CD14-positive monocyte (primary cell): Measurements from ENCODE around the gene TOP3A. TPM values are rescaled to one million over a fixed set of nuclear protein-coding genes. Genes with fewer than 3 reads are reported as not detected.

Experiments
- DNase-seq, 3 donors: peaks; one replicate each; pipeline ENCODE4 v3.0.0-alpha.2; 2011 to 2022
- H2AFZ ChIP-seq: 2 replicates; pipeline ENCODE4 v1.6.0; 2012; ENCODE audit warnings: mild to moderate bottlenecking, low read depth, low read length, inconsistent platforms; ENCODE audit not compliant: insufficient read depth, poor library complexity, severe bottlenecking
- H3K27ac ChIP-seq, 2 donors: 1 replicate in 1 of 2; 2 replicates in 1 of 2; pipeline ENCODE4 v1.5.1; 2012 to 2013; ENCODE audit warnings: low read length in 2 of 2, control low read depth in 1 of 2, inconsistent platforms in 1 of 2, low read depth in 1 of 2, mild to moderate bottlenecking in 1 of 2
- H3K27me3 ChIP-seq, 2 donors: one replicate each; pipeline versions ENCODE4 v1.6.0 to v1.6.1; 2011 to 2013; ENCODE audit warnings: low read length in 2 of 2; ENCODE audit not compliant: control insufficient read depth in 2 of 2, insufficient read depth in 2 of 2
- H3K36me3 ChIP-seq, 2 donors: replicated peaks in 1 of 2; 1 replicate in 1 of 2; 2 replicates in 1 of 2; pipeline versions ENCODE4 v1.5.1 to v1.6.1; 2012 to 2013; ENCODE audit warnings: low read length in 2 of 2, control low read depth in 1 of 2, inconsistent platforms in 1 of 2, mild to moderate bottlenecking in 1 of 2; ENCODE audit not compliant: insufficient read depth in 2 of 2, control insufficient read depth in 1 of 2
- H3K4me1 ChIP-seq, 2 donors: 1 replicate in 1 of 2; 2 replicates in 1 of 2; pipeline versions ENCODE4 v1.5.1 to v1.6.1; 2012 to 2013; ENCODE audit warnings: low read length in 2 of 2, control low read depth in 1 of 2, inconsistent platforms in 1 of 2, mild to moderate bottlenecking in 1 of 2, moderate library complexity in 1 of 2; ENCODE audit not compliant: insufficient read depth in 2 of 2, control insufficient read depth in 1 of 2
- H3K4me2 ChIP-seq: replicated peaks from 2 replicates; pipeline ENCODE3; 2012; ENCODE audit warnings: low read length, moderate library complexity, mild to moderate bottlenecking; ENCODE audit not compliant: poor library complexity, severe bottlenecking; ENCODE audit errors: extremely low read depth
- H3K4me3 ChIP-seq, 3 experiments: fragments of 200-600 bp in 1 of 3; sonication (generic) in 1 of 3; replicated peaks in 1 of 3; 1 replicate in 2 of 3; 2 replicates in 1 of 3; pipeline ENCODE4 v1.5.1; 2011 to 2013; ENCODE audit warnings: low read length in 3 of 3, mild to moderate bottlenecking in 3 of 3, control low read depth in 2 of 3, low read depth in 2 of 3, inconsistent platforms in 1 of 3, moderate library complexity in 1 of 3
- H3K79me2 ChIP-seq: 2 replicates; pipeline ENCODE4 v1.6.0; 2012; ENCODE audit warnings: mild to moderate bottlenecking, control low read depth, inconsistent platforms, low read length, moderate library complexity; ENCODE audit not compliant: insufficient read depth
- H3K9ac ChIP-seq: 2 replicates; pipeline ENCODE4 v1.6.0; 2017; ENCODE audit warnings: low read length, mild to moderate bottlenecking; ENCODE audit not compliant: insufficient read depth, poor library complexity, severe bottlenecking
- H3K9me3 ChIP-seq, 2 donors: replicated peaks in 1 of 2; 1 replicate in 1 of 2; 2 replicates in 1 of 2; pipeline versions ENCODE4 v1.5.1 to v1.6.1; 2012 to 2013; ENCODE audit warnings: low read length in 2 of 2, control low read depth in 1 of 2; ENCODE audit not compliant: control insufficient read depth in 1 of 2, insufficient read depth in 1 of 2
- H4K20me1 ChIP-seq: 2 replicates; pipeline ENCODE4 v1.6.0; 2012; ENCODE audit warnings: mild to moderate bottlenecking, low read length, control low read depth, moderate library complexity; ENCODE audit not compliant: insufficient read depth
- H3K27ac Mint-ChIP-seq, 7 donors: one replicate each; pipeline ENCODE4 v1.8.0; 2020; ENCODE audit warnings: mild to moderate bottlenecking in 7 of 7, mixed read lengths in 7 of 7, moderate library complexity in 6 of 7, inconsistent platforms in 2 of 7
- H3K27me3 Mint-ChIP-seq, 3 donors: one replicate each; pipeline ENCODE4 v1.8.0; 2021 to 2022; ENCODE audit warnings: low read depth in 3 of 3, mild to moderate bottlenecking in 3 of 3, mixed read lengths in 3 of 3, moderate library complexity in 3 of 3, inconsistent platforms in 1 of 3
- H3K36me3 Mint-ChIP-seq, 2 donors: one replicate each; pipeline ENCODE4 v1.8.0; 2020; ENCODE audit warnings: mixed read lengths in 2 of 2, inconsistent platforms in 1 of 2, mild to moderate bottlenecking in 1 of 2
- H3K4me1 Mint-ChIP-seq: one replicate; pipeline ENCODE4 v1.8.0; 2020; ENCODE audit warnings: mild to moderate bottlenecking, mixed read lengths
- H3K4me3 Mint-ChIP-seq, 2 donors: one replicate each; pipeline ENCODE4 v1.8.0; 2020; ENCODE audit warnings: mild to moderate bottlenecking in 2 of 2, mixed read lengths in 2 of 2, moderate library complexity in 1 of 2
- H3K9me3 Mint-ChIP-seq, 7 donors: one replicate each; pipeline ENCODE4 v1.8.0; 2020 to 2022; ENCODE audit warnings: mixed read lengths in 7 of 7, mild to moderate bottlenecking in 6 of 7, moderate library complexity in 6 of 7, inconsistent platforms in 2 of 7
- WGBS: methylation state at CpG from one replicate; pipeline ENCODE4 v1.1.5; 2013; ENCODE audit warnings: missing lambda C conversion rate; ENCODE audit not compliant: insufficient coverage; 5-methylcytosine and 5-hydroxymethylcytosine counted together
- intact Hi-C, 2 donors: fragments of 100-400 bp; cut with micrococcal nuclease; formaldehyde crosslinking; loops; one replicate each; pipeline versions ENCODE4 v1.15.0 to v1.15.1; 2023
- polyA plus RNA-seq, 3 donors: library from polyadenylated mRNA; depleted of rRNA in 1 of 3; unstranded in 2 of 3; stranded (reverse) in 1 of 3; fragments of 300-500 nt in 2 of 3; fragments of >200 nt in 1 of 3; fragmentation: Illumina TruSeq in 2 of 3; gene quantifications; 1 replicate in 2 of 3; 2 replicates in 1 of 3; pipeline ENCODE4 v1.2.3, GENCODE V29; 2012 to 2021
- TF ChIP-seq, protein P1 (sequence below): fragments of 200-600 bp; IDR thresholded peaks from one replicate; pipeline ENCODE4 v1.8.0; 2022; ENCODE audit warnings: antibody characterized with exemption, mild to moderate bottlenecking

The TOP3A gene
- polyA plus RNA-seq, 3 donors = 15.2 to 25.6 (median 22.3) TPM

DNA sequence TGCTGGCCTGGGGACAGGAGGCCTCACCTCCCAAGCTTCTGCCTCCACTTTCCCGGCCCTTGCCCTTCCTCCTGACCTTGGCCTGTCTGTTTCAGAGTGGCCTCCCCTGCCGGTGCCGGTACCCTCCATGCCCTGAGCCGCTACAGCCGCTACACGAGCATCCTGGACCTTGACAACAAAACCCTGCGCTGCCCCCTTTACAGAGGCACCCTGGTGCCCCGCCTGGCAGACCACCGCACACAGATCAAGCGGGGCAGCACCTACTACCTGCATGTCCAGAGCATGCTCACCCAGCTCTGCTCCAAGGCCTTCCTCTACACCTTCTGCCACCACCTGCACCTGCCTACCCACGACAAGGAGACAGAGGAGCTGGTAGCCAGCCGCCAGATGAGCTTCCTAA, 7.7 kb upstream of the TOP3A start:
- TF ChIP-seq, protein P1, sequence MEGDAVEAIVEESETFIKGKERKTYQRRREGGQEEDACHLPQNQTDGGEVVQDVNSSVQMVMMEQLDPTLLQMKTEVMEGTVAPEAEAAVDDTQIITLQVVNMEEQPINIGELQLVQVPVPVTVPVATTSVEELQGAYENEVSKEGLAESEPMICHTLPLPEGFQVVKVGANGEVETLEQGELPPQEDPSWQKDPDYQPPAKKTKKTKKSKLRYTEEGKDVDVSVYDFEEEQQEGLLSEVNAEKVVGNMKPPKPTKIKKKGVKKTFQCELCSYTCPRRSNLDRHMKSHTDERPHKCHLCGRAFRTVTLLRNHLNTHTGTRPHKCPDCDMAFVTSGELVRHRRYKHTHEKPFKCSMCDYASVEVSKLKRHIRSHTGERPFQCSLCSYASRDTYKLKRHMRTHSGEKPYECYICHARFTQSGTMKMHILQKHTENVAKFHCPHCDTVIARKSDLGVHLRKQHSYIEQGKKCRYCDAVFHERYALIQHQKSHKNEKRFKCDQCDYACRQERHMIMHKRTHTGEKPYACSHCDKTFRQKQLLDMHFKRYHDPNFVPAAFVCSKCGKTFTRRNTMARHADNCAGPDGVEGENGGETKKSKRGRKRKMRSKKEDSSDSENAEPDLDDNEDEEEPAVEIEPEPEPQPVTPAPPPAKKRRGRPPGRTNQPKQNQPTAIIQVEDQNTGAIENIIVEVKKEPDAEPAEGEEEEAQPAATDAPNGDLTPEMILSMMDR = no peak
- no peaks in the 10 kb centered on the region for H3K27me3 Mint-ChIP-seq

DNA sequence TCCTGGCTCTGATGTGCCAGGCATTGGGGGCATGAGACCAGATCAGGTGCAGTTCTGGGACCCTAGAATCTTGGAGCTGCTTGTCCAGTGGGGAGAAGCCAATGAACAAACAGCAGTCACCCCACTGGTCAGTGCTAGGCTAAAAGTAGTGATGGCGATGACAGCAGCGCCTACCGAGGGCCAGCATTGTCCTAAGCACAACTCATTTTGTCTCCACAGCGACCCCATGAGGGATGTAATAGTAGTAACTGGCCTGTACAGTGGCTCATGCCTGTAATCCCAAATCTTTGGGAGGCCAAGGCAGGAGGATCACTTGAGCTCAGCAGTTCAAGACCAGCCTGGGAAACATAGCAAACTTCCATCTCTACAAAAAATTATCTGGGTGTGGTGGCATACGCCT, 6.5 kb upstream of the TOP3A start:
- Histone ChIP-seq H3K79me2 (peaks cover 100% of the 10 kb centered on the region), H3K4me1 (peaks cover 58 to 67% of the 10 kb centered on the region in 2 donors), H3K36me3 (peaks cover 59 to 75% of the 10 kb centered on the region in 2 donors), H3K4me3 (no peak overlapping the region), H3K27me3 (no peaks in the 10 kb centered on the region), H2AFZ (no peak overlapping the region), H3K9ac (no peak overlapping the region), H4K20me1 (peaks cover 100% of the 10 kb centered on the region), H3K4me2 (no peak overlapping the region), H3K27ac (peak overlapping the region in 1 of 2 donors; percentile 100), H3K9me3 (no peaks in the 10 kb centered on the region)
- H3K4me1 Mint-ChIP-seq = peaks cover 74% of the 10 kb centered on the region
- no peak overlapping the region for H3K4me3 Mint-ChIP-seq
- intact Hi-C loops = no loop called here
- no peak for DNase-seq
- peak overlapping the region in 5 of 7 donors; percentile 7 to 54 (median 50) for H3K27ac Mint-ChIP-seq
- WGBS = no CpG with 5 or more reads among the region's 5 CpGs
- no peaks in the 10 kb centered on the region for H3K27me3 Mint-ChIP-seq
- peaks cover 70 to 80% of the 10 kb centered on the region in 2 donors for H3K36me3 Mint-ChIP-seq
- TF ChIP-seq, protein P1 = peak; percentile 16
- H3K9me3 Mint-ChIP-seq = peaks cover 0 to 3% (median 2%) of the 10 kb centered on the region in 7 donors

More for the DNA sequence above, 7.7 kb upstream of the TOP3A start:
- WGBS = 99% methylated on average over 10 of the region's 12 CpGs
- peak overlapping the region in 4 of 7 donors; percentile 17 to 85 (median 65) for H3K27ac Mint-ChIP-seq
- H3K4me1 ChIP-seq = peaks cover 46 to 55% of the 10 kb centered on the region in 2 donors
- H3K9me3 ChIP-seq = no peaks in the 10 kb centered on the region
- peaks cover 100% of the 10 kb centered on the region for H4K20me1 ChIP-seq
- no peak overlapping the region for H2AFZ ChIP-seq
- intact Hi-C loops = no loop called here
- peak overlapping the region in 1 of 2 donors; percentile 73 for H3K27ac ChIP-seq
- H3K4me3 ChIP-seq = no peak overlapping the region
- H3K79me2 ChIP-seq = peaks cover 100% of the 10 kb centered on the region
- DNase-seq = no peak
- H3K27me3 ChIP-seq = no peaks in the 10 kb centered on the region
- no peaks in the 10 kb centered on the region for H3K9me3 Mint-ChIP-seq
- no peak overlapping the region for H3K4me3 Mint-ChIP-seq
- H3K4me1 Mint-ChIP-seq = peaks cover 61% of the 10 kb centered on the region
- peaks cover 70 to 87% of the 10 kb centered on the region in 2 donors for H3K36me3 ChIP-seq
- H3K4me2 ChIP-seq = no peak overlapping the region
- H3K36me3 Mint-ChIP-seq = peaks cover 68 to 85% of the 10 kb centered on the region in 2 donors
- no peak overlapping the region for H3K9ac ChIP-seq
